ENCODE data around the gene ST6GALNAC2.

GRCh38 chr17:76612977-76613851 lies 27.6 kb upstream of the ST6GALNAC2 start:
- TF ChIP-seq CHD4 (IDR thresholded peaks at IDR 0.05) = no peak
- TF ChIP-seq GABPA (IDR thresholded peaks at IDR 0.05; ENCODE audit: low read depth) = no peak
- no peak for TF ChIP-seq CTCF (IDR thresholded peaks at IDR 0.05 in 2 of 3, conservative IDR thresholded peaks at IDR 0.05 in 1 of 3; ENCODE audit: control insufficient read depth in 2 of 3, extremely low read depth in 1 of 3, insufficient read depth in 1 of 3, low read depth in 3 of 3, low read length in 3 of 3)
- TF ChIP-seq, protein P1, sequence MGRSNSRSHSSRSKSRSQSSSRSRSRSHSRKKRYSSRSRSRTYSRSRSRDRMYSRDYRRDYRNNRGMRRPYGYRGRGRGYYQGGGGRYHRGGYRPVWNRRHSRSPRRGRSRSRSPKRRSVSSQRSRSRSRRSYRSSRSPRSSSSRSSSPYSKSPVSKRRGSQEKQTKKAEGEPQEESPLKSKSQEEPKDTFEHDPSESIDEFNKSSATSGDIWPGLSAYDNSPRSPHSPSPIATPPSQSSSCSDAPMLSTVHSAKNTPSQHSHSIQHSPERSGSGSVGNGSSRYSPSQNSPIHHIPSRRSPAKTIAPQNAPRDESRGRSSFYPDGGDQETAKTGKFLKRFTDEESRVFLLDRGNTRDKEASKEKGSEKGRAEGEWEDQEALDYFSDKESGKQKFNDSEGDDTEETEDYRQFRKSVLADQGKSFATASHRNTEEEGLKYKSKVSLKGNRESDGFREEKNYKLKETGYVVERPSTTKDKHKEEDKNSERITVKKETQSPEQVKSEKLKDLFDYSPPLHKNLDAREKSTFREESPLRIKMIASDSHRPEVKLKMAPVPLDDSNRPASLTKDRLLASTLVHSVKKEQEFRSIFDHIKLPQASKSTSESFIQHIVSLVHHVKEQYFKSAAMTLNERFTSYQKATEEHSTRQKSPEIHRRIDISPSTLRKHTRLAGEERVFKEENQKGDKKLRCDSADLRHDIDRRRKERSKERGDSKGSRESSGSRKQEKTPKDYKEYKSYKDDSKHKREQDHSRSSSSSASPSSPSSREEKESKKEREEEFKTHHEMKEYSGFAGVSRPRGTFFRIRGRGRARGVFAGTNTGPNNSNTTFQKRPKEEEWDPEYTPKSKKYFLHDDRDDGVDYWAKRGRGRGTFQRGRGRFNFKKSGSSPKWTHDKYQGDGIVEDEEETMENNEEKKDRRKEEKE (IDR thresholded peaks at IDR 0.05) = no peak
- TF ChIP-seq HCFC1 (IDR thresholded peaks at IDR 0.05; ENCODE audit: low read length) = no peak
- no peak for TF ChIP-seq ATF2 (IDR thresholded peaks at IDR 0.05; ENCODE audit: low read length)
- no peak for TF ChIP-seq RCOR1 (conservative IDR thresholded peaks at IDR 0.05; ENCODE audit: low read depth, low read length)
- no peak for TF ChIP-seq EZH2 (IDR thresholded peaks at IDR 0.05; ENCODE audit: borderline replicate concordance, control insufficient read depth, low read depth, low read length)
- no peak for TF ChIP-seq KDM1A (IDR thresholded peaks at IDR 0.05; ENCODE audit: borderline replicate concordance)
- TF ChIP-seq, protein P2, sequence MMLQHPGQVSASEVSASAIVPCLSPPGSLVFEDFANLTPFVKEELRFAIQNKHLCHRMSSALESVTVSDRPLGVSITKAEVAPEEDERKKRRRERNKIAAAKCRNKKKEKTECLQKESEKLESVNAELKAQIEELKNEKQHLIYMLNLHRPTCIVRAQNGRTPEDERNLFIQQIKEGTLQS (IDR thresholded peaks at IDR 0.05; ENCODE audit: borderline replicate concordance, extremely low read depth, low read depth, low read length) = no peak

All from GM12878 (cell line).